T-helper 2 cell treated with Interferon-gamma antibody and Interleukin-4, amounts not matched to agents 5 μg/mL and 100 μg/mL, for 36 hours (primary cell): ENCODE data around the gene BCKDHA.
"Not testable (repeated sequence)": the region's sequence is repeated elsewhere in the genome, so short reads cannot be mapped to it uniquely, and the experiment has no call there.

ENCODE experiments used
- DNase-seq: peaks from one replicate; pipeline ENCODE4 v3.0.0; 2021; ENCODE audit warnings: low spot score
- H3K27ac Mint-ChIP-seq: one replicate; pipeline ENCODE4 v1.8.0; 2021; ENCODE audit warnings: mild to moderate bottlenecking, mixed read lengths
- H3K27me3 Mint-ChIP-seq: one replicate; pipeline ENCODE4 v1.8.0; 2021; ENCODE audit warnings: low read depth, mixed read lengths
- H3K36me3 Mint-ChIP-seq: one replicate; pipeline ENCODE4 v1.8.0; 2021; ENCODE audit warnings: low read depth, mixed read lengths
- H3K4me1 Mint-ChIP-seq: one replicate; pipeline ENCODE4 v1.8.0; 2021; ENCODE audit warnings: low read depth, mixed read lengths
- H3K4me3 Mint-ChIP-seq: one replicate; pipeline ENCODE4 v1.8.0; 2022; ENCODE audit warnings: mild to moderate bottlenecking, moderate library complexity, mixed read lengths
- H3K9me3 Mint-ChIP-seq: one replicate; pipeline ENCODE4 v1.8.0; 2021; ENCODE audit warnings: mixed read lengths

BCKDHA gene

DNA sequence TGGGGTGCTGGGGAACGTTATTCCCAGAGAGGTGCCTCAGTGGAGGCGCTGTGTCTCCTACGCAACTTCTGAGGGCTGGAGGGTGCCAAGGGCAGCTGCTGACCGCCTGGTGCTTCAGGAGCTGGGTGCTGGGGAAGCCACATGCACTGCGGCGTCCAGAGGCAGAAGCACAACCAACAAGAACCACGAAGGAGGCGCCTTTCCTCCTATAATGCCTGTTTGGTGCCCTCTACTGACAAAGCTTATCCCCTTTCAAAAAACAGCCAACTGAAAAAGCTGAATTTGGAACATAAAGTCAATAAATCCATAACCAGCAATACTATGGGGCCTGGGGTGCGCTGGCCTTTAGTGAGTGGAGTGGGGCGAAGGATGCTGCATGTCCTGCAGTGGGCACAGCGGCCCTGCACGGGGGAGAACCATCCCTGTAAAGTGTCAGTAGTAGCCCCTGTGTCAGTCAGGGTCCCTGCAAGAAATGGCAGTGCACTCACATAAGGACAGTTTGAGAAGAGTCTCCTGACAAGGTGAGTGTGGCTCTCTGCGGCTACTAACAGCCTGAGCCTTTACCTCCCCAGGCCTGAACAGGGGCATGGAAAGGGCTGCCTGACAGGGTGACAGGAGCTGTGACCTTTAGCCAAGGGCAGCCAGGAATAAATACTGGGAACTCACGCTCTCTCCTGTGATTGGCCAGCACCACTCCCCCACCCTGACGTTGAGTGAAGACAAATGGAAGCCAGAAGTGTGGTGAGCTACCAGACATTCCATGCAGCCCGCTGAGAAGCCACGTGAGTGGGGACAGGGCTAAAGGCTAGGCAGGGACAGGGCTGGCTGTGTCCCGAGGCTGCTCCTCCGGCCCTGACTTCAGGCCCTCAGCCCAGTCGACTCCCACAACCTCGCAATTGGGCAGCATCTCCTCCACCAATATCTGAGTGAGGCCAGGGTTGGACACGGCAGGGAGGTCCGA is 34.1 kb downstream of the BCKDHA start:
- H3K9me3 Mint-ChIP-seq = no peaks in the 10 kb centered on the region
- peaks cover 21% of the 10 kb centered on the region for H3K4me1 Mint-ChIP-seq
- peak overlapping the region; percentile 49 for H3K27ac Mint-ChIP-seq
- H3K36me3 Mint-ChIP-seq = peaks cover 17% of the 10 kb centered on the region
- H3K4me3 Mint-ChIP-seq = no peak overlapping the region
- no peaks in the 10 kb centered on the region for H3K27me3 Mint-ChIP-seq
- DNase-seq = no peak

DNA sequence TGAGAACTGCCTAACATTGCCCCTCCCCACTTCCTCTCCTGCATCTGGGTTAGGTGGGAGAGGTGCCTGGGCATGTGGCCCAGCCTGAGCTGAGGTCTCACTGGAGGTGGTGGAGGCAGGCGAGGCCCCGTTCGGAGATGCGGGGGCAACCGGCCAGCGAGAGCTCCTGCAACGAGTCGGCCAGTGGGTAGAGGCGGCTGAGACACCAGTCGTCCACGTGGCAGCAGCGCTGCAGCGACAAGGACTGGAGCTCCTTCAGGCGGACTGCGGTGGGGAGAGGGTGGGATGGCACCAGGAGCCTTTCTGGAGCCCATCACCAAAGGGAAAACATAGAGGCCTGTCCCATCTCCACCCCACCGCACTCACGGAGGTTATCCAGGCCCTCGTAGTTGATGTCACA is 35.6 kb downstream of the BCKDHA start:
- H3K36me3 Mint-ChIP-seq = peaks cover 20% of the 10 kb centered on the region
- peaks cover 12% of the 10 kb centered on the region for H3K4me1 Mint-ChIP-seq
- no peaks in the 10 kb centered on the region for H3K27me3 Mint-ChIP-seq
- no peaks in the 10 kb centered on the region for H3K9me3 Mint-ChIP-seq
- H3K4me3 Mint-ChIP-seq = no peak overlapping the region
- no peak overlapping the region for H3K27ac Mint-ChIP-seq
- DNase-seq = no peak

DNA sequence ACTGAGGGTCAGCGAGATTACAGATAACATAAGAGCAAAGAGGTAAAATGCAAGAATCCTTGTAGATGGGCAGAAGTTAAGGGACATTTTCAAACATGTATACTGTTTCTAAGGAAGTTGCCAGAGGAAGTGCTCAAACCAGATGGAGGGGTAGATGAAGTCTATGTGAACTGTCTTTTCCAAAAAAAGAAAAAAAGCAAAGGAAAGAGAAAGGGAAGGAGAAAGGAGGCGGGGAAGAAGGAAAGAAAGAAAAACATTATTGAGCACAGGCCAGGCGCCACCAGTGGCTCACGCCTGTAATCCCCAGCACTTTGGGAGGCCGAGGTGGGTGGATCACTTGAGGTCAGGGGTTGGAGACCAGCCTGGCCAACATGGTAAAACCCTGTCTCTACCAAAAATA is 36.8 kb downstream of the BCKDHA start:
- no peak for DNase-seq
- Mint-ChIP-seq H3K27ac (peak overlapping the region; percentile 34), H3K4me1 (peaks cover 10% of the 10 kb centered on the region), H3K9me3 (no peaks in the 10 kb centered on the region), H3K4me3 (no peak overlapping the region), H3K27me3 (no peaks in the 10 kb centered on the region), H3K36me3 (peaks cover 19% of the 10 kb centered on the region)

DNA sequence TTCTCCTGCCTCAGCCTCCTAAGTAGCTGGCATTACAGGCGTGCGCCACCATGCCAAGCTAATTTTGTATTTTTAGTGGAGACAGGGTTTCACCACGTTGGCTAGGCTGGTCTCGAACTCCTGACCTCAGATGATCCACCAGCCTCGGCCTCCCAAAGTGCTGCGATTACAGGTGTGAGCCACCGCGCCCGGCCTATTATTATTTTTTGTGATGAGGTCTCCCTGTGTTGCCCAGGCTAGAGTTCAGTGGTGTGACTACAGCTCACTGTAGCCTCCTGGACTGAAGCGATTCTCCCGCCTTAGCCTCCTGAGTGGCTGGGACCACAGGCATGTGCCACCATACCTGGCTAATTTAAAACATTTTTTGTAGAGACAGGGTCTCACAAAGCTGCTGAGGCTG is 37.8 kb downstream of the BCKDHA start:
- not testable (repeated sequence) for H3K4me3 Mint-ChIP-seq, H3K27ac Mint-ChIP-seq, DNase-seq, H3K27me3 Mint-ChIP-seq, H3K9me3 Mint-ChIP-seq
- H3K36me3 Mint-ChIP-seq = peaks cover 19% of the 10 kb centered on the region
- H3K4me1 Mint-ChIP-seq = peaks cover 15% of the 10 kb centered on the region

DNA sequence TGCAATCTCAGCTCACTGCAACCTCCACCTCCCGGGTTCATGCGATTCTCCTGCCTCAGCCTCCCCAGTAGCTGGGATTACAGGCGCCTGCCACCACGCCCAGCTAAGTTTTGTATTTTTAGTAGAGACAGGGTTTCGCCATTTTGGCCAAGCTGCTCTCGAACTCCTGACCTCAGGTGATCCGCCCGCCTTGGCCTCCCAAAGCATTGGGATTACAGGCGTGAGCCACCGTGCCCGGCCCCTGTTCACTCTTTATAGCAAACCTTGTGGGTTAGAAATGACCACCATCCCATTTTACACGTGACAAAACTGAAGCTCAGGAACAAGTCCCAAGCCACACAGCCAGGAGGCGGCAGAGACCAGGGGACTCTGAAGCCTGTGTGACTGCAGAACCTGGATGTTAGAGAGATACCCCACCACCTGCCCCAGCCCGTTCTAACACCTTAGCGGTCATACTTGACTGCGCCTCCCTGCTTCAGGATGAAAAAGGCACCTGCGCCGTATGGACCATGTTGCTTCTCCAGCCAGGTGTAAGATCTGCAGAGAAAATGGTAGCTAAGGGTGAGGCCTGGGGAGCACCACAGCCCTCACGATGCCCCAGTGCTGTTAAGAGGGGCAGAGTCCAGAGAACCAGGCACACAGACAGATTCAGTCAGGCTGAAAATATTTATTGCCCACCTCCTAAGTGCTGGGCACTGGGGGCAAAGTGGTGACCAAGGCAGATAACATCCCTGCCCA is 38.5 kb downstream of the BCKDHA start:
- Mint-ChIP-seq H3K4me1 (peaks cover 21% of the 10 kb centered on the region), H3K27me3 (no peaks in the 10 kb centered on the region), H3K9me3 (no peaks in the 10 kb centered on the region), H3K4me3 (no peak overlapping the region), H3K27ac (no peak overlapping the region), H3K36me3 (peaks cover 17% of the 10 kb centered on the region)
- no peak for DNase-seq

DNA sequence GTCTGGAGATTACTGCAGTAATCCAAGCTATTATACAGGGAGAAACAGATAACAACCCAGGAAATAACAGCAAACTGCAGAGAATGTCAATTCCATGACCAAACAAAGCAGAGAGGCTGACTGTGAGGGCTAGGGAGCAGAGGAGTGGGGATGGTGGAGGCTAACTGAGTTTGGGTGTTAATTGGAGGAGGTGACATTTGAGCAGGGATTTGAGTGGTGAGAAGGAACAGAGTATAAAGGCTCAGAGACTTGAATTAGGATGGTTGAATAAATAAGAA is 39.0 kb downstream of the BCKDHA start:
- H3K4me1 Mint-ChIP-seq = peaks cover 23% of the 10 kb centered on the region
- DNase-seq = no peak
- peaks cover 15% of the 10 kb centered on the region for H3K36me3 Mint-ChIP-seq
- no peak overlapping the region for H3K27ac Mint-ChIP-seq
- H3K9me3 Mint-ChIP-seq = no peaks in the 10 kb centered on the region
- H3K27me3 Mint-ChIP-seq = no peaks in the 10 kb centered on the region
- no peak overlapping the region for H3K4me3 Mint-ChIP-seq

DNA sequence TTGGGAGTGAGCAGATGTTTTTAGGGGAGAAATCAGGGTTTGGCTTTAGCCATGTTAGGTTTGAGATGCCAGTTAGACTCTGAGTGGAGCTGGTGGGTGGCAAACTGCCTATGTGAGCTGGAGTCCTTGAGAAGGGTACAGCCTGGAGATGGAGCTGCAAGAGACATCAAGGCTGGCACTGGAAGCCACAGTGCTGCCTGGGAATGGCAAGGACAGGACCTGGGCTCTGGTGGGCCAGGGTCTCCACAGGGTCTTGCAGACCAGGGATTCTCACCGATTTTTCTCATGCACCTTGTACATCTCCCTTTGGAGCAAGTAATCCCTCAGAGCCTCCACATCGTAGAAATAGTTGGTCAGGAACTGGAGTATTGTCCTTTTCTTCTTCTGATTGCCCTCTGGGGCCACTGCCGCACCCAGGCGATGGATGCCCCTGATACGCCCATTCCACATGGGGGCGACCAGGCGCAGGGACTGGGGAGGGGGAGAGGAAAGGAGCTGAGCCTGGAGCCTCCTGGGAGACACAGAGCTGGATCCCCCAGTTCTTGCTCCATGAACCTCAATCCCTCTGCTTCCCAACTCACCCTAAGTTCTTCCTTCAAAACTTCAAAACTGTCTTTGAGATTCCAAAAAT is 40.4 kb downstream of the BCKDHA start:
- Mint-ChIP-seq H3K9me3 (no peaks in the 10 kb centered on the region), H3K36me3 (peaks cover 6% of the 10 kb centered on the region), H3K27me3 (no peaks in the 10 kb centered on the region), H3K4me1 (peaks cover 23% of the 10 kb centered on the region), H3K27ac (peak overlapping the region; percentile 18), H3K4me3 (no peak overlapping the region)
- no peak for DNase-seq

DNA sequence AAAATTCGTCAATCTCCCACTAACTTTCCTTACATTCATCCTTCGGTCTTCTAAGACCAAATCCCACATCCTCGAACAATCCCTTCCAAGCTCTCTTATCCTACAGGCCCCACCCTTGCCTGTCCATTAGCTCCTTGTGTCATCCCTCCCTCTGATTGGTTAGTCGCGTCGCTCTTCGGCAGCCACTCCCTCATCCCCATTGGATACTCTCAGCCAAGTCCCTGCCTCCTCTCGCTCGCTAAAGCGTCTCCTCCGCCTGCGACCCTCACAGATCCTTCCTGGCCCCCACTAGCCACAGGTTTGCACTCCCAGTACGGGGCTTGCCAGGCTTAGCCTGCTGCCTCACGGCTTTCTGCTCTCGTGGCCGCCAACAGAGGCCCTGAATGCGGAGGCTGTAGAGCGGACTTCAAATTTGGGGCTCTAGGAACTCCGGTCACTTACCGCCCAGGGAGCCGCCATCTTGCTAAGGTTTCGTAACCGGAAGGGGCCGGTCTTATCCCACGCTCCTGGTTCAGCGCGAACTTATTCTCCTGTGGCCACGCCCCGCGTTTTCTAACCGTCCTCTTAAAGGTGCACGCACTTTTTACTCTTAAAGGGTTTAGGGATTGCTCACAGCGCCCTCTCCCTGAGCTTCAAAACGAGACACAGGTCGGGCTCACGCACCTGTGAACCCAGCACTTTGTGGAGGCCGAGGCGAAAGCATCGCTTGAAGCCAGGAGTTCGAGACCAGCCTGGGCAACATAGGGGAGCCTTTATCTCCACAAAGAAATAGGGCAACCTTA is 42.0 kb downstream of the BCKDHA start, which contains the start of gene DMAC2:
Gene DMAC2 (minus strand): TSS at position 472 of the 782 bp plus-strand sequence. CDS start 13 bp downstream, at position 459.
- no peak within 1 kb of the TSS for H3K4me3 Mint-ChIP-seq
- H3K27me3 Mint-ChIP-seq = peaks cover 7% of the 10 kb centered on the region

DNA sequence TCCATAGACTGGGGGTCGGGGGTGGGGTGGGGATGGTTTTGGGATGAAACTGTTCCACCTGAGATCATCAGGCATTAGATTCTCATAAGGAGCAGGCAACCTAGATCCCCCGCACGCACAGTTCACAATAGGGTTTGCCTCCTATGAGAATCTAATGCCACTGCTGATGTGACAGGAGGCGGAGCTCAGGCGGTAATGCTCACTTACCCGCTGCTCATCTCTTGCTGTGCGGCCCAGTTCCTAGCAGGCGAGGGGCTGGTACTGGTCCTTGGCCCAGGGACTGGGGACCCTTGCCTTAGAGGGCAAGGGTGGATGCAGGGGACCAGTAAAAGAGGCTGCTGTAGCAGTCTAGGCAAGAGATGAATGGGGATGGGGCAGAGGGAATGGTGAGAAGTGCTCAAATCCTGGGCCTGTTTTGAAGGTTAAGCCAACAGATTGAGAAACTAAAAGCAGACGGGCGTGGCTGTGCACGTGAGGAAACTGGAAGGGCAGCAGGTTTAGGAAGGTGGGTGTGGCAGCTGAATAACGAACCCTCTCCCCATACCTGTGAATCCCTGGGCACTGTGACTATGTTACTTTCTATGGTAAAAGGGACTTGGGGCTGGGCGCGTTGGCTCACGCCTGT is 43.8 kb downstream of the BCKDHA start:
- H3K36me3 Mint-ChIP-seq = peaks cover 6% of the 10 kb centered on the region
- peaks cover 7% of the 10 kb centered on the region for H3K27me3 Mint-ChIP-seq
- no peaks in the 10 kb centered on the region for H3K9me3 Mint-ChIP-seq
- peaks cover 27% of the 10 kb centered on the region for H3K4me1 Mint-ChIP-seq
- H3K27ac Mint-ChIP-seq = no peak overlapping the region
- no peak for DNase-seq
- no peak overlapping the region for H3K4me3 Mint-ChIP-seq

More for the DNA sequence above, 42.0 kb downstream of the BCKDHA start, which contains the start of gene DMAC2:
- Mint-ChIP-seq H3K27ac (peak within 1 kb of the TSS; percentile 46), H3K4me1 (peaks cover 27% of the 10 kb centered on the region), H3K9me3 (no peaks in the 10 kb centered on the region), H3K36me3 (peaks cover 6% of the 10 kb centered on the region)
- peak; percentile 97 for DNase-seq

DNA sequence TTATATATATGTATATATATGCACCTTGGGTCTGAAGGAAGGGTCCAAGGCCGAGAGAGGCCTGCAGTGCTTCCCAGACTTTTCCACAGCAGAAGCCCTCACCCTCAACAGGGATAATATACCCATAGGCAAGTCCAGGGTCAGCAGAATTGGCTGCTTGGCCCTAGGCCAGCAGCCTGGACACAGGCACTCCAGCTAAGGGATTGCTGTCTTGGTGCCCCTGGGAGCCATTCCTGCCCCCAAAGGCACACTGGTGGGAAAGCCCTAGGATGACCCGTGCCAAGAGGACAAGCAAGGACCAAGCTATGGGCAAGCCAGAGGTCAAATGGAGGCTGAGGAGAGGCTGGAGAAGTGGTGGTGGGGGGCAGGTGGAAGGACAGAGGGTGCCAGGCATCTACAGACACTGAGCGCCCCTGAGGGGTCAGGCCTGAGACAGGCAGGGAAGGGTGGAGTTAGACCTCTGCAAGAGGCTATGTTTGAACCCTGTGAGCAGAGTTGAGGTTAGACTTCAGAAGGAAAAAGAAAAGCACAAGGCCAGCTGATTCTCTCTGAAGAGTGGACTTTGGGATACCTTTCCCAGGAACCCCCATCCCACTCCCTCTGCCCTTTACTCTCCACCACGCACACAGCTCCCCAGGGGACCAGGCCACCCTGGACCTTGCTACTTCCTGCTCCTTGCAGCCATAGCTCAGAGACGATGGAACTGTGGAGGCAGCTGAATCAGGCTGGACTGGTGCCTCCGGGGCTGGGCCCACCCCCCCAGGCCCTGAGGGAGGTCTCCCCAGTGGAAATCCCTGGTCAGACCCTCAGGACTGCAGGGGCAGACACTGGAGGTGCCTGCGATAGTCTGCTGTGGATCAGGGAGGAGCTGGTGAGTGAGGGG is 45.1 kb downstream of the BCKDHA start, which contains the start of gene ERICH4:
Gene ERICH4 (plus strand): TSS at position 684 of the 883 bp plus-strand sequence. CDS start 14 bp downstream, at position 698.
- DNase-seq = no peak
- H3K4me3 Mint-ChIP-seq = no peak within 1 kb of the TSS
- H3K27me3 Mint-ChIP-seq = peaks cover 9% of the 10 kb centered on the region
- H3K4me1 Mint-ChIP-seq = peaks cover 28% of the 10 kb centered on the region
- no peaks in the 10 kb centered on the region for H3K9me3 Mint-ChIP-seq
- H3K27ac Mint-ChIP-seq = peak within 1 kb of the TSS; percentile 41
- peaks cover 3% of the 10 kb centered on the region for H3K36me3 Mint-ChIP-seq

DNA sequence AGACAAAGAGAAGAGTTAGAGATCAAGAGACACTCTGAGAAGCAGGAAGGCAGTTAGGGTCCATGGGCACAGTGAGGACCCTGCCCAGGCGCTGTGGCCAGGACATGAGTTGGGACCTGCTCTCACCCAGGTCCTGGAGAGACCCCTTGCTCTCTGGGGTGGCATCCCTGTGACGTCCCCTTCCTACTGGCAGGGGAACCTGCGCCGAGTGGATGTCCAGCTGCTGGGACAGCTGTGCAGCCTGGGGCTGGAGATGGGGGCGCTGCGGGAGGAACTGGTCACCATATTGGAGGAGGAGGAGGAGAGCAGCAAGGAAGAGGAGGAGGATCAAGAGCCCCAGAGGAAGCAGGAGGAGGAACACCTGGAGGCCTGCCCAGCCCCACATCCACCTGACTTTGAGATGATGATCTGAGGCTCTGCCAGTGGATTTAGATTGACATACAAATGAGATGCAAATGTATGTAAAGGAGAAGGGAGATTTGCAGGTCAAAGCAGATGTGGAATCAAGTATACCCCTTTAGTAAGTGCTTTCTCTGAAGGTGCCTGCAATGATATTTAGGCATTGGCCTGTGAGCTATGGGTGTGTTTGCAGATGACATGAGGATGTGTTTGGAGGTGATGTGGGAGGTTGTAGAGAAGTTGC is 46.3 kb downstream of the BCKDHA start:
- peak overlapping the region; percentile 41 for H3K27ac Mint-ChIP-seq
- H3K9me3 Mint-ChIP-seq = no peaks in the 10 kb centered on the region
- H3K4me1 Mint-ChIP-seq = peaks cover 23% of the 10 kb centered on the region
- H3K36me3 Mint-ChIP-seq = no peaks in the 10 kb centered on the region
- no peak for DNase-seq
- H3K4me3 Mint-ChIP-seq = no peak overlapping the region
- peaks cover 9% of the 10 kb centered on the region for H3K27me3 Mint-ChIP-seq

DNA sequence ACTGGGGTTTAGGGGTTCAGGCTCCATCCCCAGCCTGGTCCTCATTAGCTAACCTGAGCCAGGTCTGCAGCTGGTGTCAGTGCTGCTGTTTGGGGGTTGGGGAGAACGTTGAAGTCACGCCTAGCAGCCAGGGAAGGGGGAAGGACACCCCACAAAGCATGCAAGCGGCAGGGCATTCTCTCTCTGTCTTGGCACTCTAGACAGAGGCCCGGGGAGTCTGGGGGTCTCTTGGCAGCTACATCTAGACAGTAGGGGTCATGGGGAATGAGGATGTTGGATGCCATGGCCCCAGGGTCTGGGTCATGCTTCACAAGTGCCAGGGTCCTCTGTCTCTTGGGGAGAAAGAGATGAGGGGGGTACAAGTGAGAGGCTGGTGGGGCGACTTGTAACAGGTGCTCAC is 48.0 kb downstream of the BCKDHA start:
- Mint-ChIP-seq H3K4me1 (peaks cover 28% of the 10 kb centered on the region), H3K27me3 (peaks cover 12% of the 10 kb centered on the region), H3K9me3 (no peaks in the 10 kb centered on the region), H3K27ac (no peak overlapping the region), H3K4me3 (no peak overlapping the region), H3K36me3 (no peaks in the 10 kb centered on the region)
- DNase-seq = no peak
